Sigmoid colon (tissue), 4 donors: ENCODE measurements around the gene MAP2K1.

Experiments used
- CTCF ChIP-seq, 4 experiments: fragments of 450-650 bp in 3 of 4; fragments of 200-600 bp in 1 of 4; IDR thresholded peaks; one replicate each; pipeline ENCODE4 v1.5.1; 2016 to 2019; ENCODE audit warnings: antibody characterized with exemption in 4 of 4, mild to moderate bottlenecking in 3 of 4, moderate library complexity in 2 of 4
- POLR2AphosphoS5 ChIP-seq, 4 donors: sonication (generic); formaldehyde crosslinking; IDR thresholded peaks; one replicate each; pipeline ENCODE4 v1.6.1; 2017; ENCODE audit warnings: antibody characterized with exemption in 4 of 4

GRCh38 chr15:66433726-66434125, 47.0 kb downstream of the MAP2K1 start:
- TF ChIP-seq CTCF (IDR thresholded peaks at IDR 0.05) (no peak), POLR2AphosphoS5 (IDR thresholded peaks at IDR 0.05) (no peak)
